HG03039 (cell line): ENCODE results near the gene ARHGEF25.
A peak's percentile ranks its signal among the peaks of the same experiment; 100 is the strongest.
"Not testable (repeated sequence)": the region's sequence is repeated elsewhere in the genome, so short reads cannot be mapped to it uniquely, and the experiment has no call there.

Source experiments
- ATAC-seq: cut with Tn5 transposase; IDR thresholded peaks from one replicate; pipeline ENCODE4 v1.9.1; 2021; ENCODE audit warnings: mild to moderate bottlenecking, moderate library complexity; ENCODE audit not compliant: unreplicated experiment

Gene ARHGEF25

DNA sequence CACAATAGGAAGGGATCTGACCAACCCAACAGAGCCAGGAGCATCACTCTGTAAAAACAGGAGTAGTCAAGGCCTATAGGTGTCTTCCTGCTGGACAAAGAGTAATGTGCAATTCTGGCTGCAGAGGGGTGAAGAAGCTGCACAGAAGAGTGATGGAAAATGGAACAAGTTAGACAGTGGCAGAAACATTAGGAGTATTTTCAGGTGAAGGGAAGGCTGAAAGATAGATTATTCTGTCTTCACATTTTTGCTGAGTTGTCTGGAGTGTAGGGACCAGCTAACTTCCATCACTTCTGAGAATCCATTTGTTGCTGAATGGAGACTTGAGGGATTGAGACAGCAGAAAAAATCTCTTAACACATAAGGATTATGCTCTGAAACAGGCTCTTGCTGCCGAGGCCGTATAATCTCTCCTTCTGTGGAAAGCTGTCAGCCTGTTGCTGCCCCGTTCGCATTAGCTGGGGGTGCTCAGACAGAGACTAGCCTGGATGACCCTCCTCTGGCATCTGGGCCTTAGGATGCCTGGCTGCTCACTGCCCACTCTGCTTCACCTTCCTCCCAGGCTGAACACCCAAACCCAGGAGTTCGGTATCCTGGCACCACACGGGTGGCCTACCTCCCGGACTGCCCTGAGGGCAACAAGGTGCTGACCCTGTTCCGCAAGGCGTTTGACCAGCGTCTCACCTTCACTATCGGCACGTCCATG is 3.1 kb upstream of the ARHGEF25 start:
- ATAC-seq = no peak

DNA sequence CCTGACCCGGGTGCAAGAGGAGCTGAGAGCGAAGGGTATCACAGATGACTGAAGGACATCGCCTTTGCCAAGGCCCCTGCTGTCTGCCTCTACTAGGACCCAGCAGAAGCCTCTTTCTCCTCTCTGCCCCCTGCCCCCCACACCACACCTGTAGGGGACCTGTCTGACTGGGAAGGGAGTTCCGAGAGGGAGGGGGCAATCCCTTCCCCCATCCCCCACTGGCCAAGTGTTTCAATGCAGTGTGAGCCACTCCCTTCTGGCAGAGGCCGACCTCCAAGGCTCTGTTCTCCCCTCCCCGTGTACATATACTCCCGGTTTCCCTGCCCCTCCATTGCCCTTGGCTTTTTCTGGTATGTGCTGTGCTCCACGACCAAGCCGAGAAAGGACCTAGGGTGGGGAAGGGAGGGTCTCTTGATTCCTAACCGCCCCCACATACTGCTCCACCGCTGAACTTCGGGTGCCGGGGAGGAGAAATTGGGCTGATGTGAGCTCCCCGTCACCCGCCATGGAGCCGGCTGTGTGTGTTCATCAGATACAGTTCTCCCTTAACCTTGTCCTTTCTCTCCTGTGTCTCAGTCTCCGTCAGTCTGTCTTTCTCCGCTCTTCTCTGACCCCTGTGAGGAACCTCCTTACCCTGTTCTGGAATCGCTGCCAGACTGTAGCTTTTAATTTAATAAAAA is 2.0 kb upstream of the ARHGEF25 start:
- ATAC-seq = no peak

DNA sequence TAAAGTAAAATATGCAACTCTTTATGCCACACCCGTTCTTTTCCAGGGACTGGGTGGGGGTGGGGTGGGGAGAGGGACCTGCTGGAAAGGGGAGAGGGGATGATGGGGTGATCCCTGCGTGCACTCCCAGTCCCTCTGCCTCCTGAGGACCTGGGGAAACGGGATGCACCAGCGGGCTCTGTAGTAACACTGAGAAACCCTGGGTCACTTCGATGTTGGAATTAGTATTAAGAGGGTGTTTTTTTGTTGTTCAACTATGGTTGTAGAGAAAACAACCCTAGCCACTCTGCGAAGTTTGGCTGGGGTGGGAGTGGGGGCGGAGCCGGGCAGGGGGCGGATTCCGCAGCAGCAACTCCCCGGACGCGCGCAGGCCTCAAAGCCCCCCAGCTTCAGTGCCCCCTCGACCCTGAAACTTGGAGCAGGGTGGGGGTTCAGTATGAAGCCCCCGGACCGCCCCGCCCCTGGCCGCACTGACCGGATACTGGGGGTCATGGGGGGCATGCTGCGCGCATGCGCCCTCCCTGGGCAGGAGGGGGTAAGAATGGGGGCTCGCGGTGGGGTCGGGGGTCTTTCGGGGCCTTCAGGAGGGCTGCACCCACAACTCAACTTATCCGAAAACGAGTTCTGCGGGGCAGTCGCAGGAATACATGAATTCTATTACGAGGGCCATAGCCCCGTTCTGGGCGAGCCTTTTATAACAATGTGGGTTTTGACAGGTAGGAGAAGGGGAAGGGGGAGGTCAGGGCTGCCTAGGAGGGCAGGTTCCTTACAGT is 1.3 kb upstream of the ARHGEF25 start:
- no peak for ATAC-seq

DNA sequence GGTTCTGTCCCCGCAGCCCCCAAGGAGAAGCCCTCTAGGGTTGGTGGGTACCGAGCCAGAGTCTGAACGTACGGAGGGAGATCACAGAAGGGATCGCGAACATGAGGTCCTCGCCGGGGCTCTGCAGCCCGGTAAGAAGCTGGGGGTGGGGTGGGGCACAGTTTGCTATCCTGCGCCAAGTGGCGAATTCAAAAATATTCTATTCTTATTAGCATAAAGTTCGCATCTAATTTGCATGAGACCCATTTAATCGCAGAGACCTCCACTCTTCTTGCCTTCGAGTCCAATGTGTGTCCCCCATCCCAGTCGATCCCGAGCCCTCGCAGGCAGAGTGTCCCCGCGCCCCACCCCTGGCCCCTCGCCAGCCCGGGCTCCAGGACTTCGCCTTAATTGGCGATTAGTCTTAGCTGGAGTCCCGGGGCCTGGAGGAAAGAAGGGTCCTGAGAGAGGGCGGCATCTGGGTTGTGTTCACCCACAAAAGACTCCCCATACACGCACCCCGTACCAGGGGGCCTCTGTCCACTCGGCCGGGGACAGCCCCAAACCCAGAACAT is 604 bp upstream of the ARHGEF25 start:
- ATAC-seq = no peak

DNA sequence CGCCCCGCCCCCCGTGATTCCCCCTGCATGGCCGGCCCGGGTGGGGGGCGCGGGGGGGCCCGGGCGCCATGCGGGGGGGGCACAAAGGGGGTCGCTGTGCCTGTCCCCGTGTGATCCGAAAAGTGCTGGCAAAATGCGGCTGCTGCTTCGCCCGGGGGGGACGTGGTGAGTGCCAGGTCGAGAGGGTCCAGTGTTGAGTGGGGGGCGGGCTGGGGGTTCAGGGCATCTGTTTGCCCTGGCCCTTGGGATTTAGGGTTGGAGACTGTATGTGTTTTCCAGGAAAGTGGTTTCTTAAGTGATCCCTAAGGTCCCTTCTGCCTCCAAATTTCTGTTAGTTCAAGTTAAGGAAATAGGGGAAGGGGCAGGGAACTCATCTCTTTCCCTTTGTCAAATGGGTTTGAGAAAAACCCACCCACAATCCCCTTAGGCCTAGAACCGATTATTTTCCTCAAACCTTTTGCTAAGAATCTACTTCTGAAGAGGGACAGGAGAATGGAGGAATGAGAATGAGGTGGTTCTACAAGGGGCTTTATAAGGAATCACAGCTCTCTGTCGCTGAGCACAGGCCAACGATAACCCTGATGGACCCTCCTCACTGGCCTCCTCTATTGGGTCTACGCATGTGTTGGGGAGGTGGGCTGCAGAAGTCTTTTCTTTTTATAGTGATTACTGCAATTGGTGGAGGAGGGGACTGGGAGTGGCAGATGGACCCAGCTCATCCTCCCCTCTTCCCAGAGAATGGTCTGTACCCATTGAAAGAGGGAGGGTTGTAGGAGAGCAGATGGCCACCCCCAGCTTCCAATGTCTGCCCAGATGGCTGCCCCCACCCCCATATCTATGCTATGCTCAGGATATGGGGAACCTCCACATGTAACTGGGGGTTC is 834 bp downstream of the ARHGEF25 start:
- no peak for ATAC-seq

DNA sequence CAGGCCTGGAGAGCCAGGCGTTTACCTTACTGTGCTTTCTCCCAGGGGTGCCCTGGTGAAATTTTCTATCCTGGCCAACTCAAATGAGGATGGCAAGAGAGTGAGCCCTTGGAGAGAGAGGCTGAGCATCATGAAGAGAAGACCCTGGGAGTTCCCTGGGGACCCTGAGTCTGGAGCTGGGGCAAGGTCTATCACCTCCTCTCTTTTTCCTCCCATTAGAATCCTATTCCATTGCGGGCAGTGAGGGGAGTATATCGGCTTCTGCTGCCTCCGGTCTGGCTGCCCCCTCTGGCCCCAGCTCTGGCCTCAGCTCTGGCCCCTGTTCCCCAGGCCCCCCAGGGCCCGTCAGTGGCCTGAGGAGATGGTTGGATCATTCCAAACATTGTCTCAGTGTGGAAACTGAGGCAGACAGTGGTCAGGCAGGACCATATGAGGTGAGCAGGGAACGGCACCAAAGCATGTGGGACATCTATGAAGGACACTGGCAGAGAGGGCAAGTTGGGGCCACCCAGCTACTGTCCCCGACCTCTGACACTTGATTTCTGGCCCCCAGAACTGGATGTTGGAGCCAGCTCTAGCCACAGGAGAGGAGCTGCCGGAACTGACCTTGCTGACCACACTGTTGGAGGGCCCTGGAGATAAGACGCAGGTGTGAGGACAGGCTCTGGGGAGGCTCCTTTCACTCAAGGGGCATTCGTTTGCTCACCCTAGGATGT is 1.6 kb downstream of the ARHGEF25 start:
- no peak for ATAC-seq

DNA sequence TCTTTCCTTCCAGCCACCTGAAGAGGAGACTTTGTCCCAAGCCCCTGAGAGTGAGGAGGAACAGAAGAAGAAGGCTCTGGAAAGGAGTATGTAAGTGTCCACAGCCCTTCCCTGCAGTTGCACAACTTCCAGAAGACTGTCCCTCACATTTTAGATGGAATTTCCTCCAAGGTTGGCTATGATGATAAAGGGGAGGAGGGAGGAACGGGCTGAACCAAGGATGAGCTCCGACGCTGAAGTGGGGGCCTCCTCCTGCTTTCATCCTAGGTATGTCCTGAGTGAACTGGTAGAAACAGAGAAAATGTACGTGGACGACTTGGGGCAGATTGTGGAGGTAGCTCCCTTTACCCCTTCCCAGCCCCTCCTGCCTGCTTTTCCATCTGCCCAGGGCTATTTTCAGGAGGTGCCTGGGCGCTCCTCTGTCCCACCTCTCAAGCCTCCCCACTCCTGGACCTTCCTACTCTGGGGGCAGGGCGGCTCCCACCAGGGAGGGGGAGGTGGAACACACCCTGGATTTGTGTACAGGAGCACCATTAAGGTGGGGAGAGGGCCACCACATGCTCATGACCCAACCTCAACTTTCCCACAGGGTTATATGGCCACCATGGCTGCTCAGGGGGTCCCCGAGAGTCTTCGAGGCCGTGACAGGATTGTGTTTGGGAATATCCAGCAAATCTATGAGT is 2.3 kb downstream of the ARHGEF25 start:
- ATAC-seq = no peak

DNA sequence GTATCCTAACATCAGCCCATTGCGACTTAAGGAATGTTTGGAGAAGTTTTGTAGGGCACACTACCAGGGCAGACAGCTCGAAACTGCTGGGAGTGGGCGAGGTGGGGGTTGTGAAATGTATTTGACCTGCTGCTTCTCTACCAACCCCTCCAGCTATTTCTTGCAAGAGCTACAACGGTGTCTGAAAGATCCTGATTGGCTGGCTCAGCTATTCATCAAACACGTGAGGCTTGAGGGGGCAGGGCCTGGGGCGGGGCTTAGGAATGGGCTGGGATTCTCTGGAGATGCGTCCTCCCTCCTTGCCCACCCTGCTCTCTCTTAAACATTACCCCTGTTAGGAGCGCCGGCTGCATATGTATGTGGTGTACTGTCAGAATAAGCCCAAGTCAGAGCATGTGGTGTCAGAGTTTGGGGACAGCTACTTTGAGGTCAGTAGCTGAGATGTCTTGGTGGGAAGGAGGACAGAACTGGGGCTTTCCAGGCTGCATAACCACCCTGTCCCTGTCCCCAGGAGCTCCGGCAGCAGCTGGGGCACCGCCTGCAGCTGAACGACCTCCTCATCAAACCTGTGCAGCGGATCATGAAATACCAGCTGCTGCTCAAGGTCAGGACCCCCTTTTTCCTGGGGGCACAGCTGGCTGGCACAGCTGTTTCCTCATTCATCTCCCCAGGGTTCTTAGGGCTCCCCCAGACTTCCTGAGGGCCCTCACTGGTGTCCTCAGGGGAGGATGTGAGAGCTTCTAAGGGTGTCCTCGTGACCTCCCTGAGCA is 3.1 kb downstream of the ARHGEF25 start:
- peak; percentile 44 for ATAC-seq

DNA sequence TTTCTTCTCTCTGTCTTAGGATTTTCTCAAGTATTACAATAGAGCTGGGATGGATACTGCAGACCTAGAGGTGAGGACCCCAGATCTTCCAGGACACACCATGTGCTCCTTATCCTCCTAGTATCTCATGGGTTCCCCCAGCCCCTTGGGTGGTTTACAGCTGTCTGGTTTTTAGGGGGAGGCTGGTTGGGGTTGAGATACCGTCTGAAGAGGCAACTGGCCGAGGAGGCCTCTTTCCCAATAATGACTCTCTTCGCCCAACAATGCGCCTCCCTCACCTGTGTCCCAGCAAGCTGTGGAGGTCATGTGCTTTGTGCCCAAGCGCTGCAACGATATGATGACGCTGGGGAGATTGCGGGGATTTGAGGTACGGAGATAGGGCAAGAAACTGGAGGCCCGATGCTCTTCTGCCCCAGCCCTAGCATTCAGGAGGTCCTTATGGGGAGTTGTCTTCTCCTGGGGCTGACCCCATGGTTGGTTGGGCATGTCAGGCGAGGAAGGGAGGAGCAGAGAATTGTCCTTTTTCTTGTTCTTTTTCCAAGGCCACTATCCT is 3.8 kb downstream of the ARHGEF25 start:
- ATAC-seq = no peak

DNA sequence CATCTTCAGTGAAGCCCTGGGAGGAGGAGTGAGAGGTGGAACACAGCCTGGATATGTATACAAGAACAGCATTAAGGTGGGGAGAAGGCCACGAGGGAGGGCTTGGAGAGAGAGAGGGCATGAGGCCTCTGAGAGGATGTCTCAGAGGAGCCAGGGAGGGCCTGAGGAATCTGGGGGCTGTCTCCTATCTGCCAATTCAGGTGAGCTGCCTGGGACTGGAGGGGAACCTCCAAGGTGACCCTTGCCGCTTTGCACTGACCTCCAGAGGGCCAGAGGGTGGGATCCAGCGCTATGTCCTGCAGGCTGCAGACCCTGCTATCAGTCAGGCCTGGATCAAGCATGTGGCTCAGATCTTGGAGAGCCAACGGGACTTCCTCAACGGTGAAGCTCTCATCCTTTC is 4.4 kb downstream of the ARHGEF25 start:
- ATAC-seq = no peak

DNA sequence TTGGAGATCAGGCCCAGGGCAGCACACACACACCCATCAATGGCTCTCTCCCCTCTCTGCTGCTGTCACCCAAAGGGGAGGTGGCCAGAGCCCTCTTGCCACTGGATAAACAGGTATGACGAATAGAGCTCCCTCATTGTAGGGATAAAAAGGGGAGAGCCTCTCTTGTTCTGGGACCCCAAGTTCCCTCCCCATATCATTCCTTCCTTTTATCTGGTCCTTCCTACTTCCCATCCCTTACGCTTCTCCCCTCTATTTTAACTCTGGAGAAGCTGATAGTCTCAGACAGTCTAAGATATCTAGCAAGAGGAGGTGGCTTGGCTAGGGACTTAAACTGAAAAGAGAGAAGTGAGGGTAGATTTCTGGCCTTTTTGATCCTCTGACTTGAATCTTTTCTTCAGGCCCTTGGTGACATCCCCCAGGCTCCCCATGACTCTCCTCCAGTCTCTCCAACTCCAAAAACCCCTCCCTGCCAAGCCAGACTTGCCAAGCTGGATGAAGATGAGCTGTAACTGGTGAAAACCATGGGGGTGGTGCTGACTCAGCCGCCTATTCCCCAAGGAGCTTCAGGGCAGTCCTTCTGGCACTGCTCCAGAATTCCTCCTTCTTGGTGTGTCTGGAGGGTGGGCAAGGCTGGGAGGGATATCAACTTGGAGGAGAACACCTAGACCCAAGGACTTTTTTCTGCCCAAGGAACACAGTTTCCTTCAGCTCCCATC is 5.3 kb downstream of the ARHGEF25 start:
- ATAC-seq = no peak

DNA sequence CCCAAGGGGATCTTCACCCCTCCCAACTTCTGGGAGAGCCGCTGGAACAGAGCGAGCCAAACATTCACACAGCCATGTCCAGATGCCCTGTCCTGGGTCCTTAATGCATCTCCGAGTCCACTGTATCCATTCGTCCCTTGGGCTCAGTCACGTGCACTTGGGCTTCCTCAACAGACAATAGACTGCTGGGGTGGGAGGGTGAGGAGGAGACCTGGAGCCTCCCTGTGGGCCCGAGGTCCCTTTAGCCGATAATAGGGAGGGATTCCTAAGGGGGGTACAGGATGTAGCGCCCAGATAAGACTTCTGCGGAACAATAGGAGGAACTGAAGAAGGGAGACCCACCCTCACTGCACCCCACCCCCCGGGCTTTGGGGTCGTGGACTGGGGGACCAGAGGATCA is 6.7 kb downstream of the ARHGEF25 start:
- no peak for ATAC-seq

DNA sequence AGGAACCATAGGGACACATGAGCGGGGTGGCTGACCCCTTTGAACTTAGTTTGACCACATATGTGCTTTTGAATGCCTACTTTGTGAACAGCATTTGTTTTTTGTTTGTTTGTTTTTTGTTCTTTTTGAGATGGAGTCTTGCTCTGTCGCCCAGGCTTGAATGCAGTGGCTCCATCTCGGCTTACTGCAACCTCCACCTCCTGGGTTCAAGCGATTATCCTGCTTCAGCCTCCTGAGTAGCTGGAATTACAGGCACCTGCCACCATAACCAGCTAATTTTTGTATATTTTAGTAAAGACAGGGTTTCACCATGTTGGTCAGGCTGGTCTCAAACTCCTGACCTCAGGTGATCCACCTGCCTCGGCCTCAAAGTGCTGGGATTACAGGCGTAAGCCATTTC is 7.2 kb downstream of the ARHGEF25 start:
- not testable (repeated sequence) for ATAC-seq

DNA sequence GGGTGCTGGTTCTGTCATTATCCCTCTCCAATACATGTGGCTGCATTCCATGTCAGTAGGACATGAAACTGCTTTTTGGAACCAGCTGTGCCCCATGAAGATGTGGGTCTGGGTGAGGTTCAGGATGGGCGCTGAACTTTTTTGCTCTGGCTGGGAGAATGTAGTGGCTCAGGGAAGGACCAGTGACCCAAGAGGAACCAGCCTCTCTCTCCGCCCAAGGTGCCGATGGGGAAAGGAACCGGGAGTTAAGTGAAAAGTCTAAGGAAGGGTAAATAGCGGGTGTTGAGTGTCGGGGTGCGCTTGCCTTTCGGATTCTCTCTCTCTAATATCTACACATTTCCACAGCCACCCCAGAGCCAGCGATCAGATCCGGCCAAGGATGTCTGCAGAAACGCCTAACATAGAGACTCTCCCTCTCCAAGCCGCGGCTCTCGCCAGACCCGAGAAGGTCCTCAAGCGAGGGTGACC is 7.8 kb downstream of the ARHGEF25 start:
- no peak for ATAC-seq

DNA sequence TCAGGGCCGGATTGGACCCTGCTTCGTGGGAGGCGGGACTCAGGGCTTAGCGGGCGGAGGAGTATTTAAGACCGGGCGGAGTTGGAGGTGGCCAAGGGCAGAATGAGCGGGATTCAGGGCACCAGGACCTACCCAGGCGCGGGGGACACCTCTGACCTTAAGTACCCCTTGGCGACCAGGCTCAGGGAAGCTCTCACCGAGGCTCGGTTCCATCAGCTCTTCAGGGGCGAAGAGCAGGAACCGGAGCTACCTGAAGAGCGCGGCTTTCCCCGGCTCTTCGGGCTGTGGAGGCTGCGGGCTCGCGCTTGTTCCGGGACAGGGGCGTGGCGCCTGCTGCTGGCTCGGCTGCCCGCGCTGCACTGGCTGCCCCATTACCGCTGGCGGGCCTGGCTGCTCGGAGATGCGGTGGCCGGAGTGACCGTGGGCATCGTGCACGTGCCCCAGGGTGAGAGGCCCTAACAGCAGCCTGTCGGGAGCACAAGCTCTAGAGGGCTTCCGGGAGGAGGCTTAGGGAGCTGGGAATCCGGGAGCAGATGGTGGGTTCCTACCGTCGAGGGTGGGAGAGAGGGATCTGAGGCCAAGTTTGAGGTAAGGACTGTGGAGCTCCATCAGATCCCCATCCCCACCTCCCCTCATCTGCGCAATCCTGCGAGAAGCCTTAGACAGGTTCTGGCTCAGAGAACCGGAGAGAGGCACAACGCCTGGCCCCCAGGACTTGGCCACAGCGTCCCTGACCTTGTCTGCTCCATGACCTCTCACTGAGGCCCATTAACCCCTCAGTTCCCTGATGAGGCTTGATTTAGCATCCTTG is 8.4 kb downstream of the ARHGEF25 start:
- no peak for ATAC-seq

DNA sequence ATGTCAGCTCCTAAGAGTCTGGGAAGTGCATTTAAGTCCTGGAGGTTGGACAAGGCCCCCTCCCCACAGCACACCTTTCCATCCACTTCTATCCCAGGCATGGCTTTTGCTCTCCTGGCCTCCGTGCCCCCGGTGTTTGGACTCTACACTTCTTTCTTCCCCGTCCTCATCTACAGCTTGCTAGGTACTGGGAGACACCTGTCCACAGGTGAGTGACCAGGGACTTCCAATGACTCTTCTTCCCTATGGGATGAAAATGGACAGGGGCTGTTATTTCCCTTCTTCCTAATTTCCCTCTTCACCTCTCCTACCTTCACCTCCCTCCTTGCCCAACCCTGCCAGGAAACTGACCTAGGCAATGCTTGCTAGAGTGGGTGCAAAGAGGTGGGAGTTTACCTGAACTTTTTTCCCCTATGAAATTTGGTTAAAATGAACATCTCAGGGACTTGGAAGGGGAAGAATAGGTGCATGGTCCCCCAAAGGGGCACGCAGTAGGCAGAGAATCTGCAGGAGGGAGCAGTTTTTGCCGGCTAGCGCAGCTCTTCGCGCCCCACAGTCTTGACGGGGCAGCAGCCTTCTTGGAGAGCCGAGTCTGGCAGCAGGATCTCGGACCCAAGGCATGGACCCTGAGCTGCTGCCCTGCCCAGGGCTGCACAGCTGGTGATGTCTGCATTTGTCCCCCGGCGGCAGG is 9.2 kb downstream of the ARHGEF25 start:
- ATAC-seq = no peak
